Activated naive CD4-positive, alpha-beta T cell (primary cell): ENCODE measurements around the gene ANKRD40CL.
A peak's percentile ranks its signal among the peaks of the same experiment; 100 is the strongest.

Source experiments
- DNase-seq, 4 experiments: peaks; one replicate each; lab custom pipeline; 2025; lab: John Stamatoyannopoulos, UW

The ANKRD40CL gene

DNA sequence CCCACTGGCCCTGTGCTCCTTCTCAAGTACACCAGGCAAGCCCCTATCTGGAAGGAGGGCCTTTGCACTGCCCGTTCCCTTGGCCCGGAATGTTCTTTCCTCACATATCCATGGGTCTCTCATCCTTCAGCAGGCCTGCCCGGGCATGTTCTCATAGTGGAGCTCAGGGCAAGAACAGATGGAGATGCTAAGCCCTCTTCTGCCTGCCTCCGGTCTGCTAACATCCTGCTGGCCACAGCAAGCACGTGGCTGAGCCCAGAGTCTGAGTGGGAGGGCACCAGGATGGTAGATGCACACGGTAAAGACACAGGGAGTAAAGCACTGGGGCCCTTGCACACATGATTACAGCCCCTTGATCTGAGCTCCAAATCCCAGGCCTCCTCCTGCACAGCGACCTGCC, 19.8 kb upstream of the ANKRD40CL start:
- no peak for DNase-seq

DNA sequence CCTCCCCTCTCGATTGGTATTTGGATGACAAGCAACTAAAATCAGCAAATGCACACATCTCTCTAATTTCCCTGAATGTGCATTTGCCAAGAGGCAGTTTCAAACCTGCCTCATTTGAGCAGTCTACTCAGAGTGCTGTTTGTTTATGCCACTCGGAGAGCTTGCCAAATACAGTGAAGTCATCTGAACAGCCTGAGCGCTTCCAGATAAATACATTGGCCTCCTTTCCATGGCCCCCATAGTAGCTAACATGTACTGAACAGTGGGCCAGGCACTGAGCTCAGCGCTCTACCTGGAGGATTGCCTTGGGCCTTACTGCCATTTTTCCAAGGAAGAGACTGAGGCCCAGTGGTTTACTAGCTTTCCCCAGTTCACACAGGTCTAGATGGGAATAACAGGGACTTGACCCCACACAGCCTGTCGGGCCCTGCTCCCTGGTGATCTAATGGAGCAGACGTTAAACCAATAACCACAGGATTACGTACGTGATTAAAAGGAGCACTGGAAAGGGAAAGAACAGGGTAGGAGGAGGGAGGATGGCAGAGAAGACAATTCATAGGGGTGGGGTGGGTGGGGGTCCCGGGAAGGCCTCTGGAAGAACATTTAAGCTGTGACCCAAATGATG, 18.7 kb upstream of the ANKRD40CL start:
- DNase-seq: no peak

DNA sequence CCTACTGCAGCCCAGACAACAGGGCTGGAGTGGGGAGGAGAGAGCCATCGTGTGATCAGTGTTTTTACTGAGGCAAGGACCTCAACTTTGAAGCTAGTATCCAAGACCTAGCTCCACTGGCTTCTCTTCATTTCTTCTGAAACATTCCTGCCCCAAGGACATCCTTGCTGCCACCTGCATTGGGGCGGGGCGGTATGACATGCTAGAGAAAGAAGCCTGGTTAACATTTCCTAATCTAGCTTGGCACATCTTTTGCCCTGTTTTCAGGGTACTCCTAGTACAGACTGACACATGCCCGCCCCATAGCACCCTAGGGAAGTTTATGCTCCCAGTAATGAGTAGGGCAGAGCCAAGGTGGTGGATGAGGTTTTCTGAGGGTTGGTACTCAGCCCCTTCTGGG, 17.8 kb upstream of the ANKRD40CL start:
- DNase-seq: no peak

DNA sequence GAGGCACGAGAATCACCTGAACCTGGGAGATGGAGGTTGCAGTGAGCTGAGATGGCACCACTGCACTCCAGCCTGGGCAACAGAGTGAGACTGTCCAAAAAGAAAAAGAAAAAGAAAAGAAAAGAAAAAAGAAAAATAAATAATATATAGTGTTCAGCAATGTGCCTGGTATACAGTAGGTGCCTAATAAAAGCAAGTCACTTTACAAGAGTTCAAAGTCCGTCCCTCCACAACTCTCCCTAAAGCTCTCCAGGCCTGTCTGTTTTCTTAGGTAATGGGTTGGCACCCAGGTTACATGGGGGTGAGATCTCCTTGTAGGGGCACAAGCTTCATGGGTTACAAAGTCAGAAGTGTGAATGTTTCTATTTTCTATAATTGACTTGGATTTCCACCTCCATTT, 16.6 kb upstream of the ANKRD40CL start:
- no peak for DNase-seq

DNA sequence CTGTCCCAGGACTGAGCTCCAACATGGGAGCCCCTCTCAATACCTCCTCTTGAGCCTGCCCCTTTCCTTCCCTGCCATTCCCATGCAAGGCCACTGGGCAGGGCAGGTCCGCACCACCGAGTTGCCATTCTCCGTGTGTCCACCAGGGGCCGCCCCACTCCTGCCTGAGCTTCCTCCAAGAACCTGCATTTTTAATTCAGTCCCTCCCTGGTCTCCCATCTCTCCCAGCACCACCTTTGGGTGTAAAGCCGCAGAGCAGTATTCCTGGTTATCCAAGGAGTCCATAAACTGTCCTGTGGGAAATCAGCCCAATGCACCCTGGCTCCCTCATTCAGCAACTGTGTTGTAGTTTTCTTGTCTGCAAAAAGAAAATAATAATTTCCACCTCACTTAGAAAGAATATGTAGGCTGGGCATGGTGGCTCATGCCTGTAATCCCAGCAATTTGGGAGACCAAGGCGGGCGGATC, 15.9 kb upstream of the ANKRD40CL start:
- peak; percentile 33 to 70 (median 64) for DNase-seq

DNA sequence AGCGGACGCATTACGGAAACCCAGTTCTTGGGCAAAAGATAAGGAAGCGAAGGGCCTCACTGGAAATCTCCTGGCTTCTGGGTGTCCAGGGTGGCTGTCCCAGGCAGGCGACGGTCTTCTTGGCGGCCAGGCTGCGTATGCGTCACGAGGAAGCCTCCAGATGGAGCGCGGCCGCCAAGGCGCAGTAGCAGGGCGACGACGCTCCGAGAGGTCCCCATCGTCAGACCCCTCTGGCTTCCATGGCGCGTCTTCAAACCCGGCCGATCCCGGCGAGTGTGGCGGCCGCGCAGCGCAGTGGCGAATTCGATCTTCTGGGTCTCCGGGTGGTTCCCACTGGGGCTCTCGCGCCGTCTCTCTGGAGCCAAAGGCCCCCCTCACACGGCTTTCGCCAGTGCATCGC, 13.8 kb upstream of the ANKRD40CL start:
- DNase-seq: no peak

DNA sequence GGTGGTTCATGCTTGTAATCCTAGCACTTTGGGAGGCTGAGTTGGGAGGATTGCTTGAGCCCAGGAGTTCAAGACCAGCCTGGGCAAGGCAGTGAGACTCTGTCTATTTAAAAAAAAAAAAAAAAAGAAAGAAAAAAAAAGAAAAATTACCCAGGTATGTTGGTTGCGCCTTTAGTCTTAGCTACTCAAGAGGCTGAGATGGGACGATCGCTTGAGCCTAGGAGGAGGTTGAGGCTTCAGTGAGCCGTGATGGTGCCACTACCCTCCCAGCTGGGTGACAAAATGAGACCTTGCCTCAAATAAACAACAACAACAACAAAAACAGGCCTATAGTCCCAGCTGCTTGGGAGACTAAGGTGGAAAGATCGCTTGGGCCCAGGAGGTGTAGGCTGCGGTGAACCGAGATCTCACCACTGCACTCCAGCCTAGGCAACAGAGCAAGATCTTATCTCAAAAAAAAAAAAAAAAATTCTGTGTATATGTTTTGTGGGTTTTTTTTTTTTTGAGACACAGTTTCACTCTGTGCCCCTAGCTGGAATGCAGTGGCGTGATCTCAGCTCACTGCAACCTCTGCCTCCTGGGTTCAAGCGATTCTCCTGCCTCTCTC, 12.5 kb upstream of the ANKRD40CL start:
- DNase-seq: no peak

DNA sequence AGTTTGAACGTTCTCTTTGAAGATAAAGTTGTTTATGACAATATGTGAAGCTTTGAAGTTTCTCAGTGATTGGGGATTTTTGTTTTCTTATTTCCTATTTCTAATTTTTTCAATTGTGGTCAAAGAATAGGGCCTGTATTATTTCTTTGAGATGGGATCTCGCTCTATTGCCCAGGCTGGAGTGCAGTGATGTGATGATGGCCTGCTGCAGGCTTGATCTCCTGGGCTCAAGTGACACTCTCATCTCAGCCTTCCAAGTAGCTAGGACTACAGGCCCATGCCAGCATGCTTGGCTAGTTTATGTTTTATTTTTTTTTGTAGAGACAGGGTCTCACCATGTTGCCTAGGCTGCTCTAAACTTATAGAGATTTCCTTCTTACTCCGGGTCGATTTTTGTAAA, 11.7 kb upstream of the ANKRD40CL start:
- no peak for DNase-seq

DNA sequence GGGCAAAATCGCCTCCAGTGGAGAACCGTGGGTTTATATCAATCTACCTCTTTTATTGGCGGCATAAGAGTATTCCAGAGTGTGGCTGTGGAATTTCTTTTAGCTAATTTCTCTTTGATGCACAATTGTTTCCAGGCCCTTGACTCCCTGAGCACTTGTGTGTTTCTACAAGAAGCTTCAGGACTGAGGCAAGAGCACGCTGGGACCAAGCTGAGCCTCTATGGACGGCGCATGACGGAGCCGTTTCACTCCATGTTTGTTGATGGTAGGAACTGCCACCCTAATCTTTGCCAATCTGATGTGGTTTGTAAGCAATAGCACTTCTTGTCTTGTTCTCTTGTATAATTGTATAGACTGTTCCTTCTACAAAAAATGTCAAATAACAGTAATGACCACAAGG, 11.2 kb upstream of the ANKRD40CL start:
- no peak for DNase-seq

DNA sequence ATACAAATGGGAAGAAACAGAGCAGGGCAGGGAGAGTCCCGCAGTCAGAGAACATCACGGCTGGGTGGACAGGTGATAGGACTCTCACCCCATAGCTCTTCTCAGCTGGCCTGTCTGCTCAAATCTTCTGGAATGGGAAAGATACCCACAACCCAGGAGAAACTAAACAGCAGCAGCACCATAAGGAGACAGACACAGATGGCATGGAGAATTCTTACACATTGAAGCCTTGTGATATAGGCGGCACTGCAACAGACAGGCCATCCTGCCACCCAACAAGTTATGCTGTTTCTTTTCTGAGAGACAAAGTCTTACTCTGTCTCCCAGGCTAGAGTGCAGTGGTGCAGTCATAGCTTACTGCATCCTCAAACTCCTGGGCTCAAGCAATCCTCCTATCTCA, 8.6 kb upstream of the ANKRD40CL start:
- no peak for DNase-seq

DNA sequence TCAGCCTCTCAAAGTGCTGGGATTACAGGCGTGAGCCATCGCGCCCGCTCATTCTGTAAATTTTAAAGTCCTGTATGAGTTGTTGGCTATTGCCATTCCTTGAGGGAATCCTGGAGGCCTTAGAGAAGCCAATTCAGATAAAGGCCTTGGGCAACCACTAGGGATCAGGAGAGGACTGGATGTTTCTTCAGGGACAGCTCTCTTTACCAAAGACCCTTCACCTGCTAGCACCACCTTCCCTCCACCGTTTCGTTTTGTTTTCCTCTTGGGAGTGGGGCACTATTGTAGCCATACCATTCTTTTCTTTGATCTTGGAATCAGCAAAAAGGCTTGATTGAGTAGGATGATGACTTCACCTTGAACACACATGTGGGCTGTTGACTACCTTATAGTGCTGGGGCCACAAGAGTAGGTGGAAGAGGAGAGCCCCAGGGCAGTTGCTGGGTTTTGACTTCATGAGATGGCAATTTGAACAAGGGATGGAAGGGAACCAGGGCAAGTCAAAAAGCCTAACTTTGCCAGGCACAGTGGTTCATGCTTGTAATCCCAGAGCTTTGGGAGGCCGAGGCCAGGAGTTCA, 7.0 kb upstream of the ANKRD40CL start:
- DNase-seq: no peak

DNA sequence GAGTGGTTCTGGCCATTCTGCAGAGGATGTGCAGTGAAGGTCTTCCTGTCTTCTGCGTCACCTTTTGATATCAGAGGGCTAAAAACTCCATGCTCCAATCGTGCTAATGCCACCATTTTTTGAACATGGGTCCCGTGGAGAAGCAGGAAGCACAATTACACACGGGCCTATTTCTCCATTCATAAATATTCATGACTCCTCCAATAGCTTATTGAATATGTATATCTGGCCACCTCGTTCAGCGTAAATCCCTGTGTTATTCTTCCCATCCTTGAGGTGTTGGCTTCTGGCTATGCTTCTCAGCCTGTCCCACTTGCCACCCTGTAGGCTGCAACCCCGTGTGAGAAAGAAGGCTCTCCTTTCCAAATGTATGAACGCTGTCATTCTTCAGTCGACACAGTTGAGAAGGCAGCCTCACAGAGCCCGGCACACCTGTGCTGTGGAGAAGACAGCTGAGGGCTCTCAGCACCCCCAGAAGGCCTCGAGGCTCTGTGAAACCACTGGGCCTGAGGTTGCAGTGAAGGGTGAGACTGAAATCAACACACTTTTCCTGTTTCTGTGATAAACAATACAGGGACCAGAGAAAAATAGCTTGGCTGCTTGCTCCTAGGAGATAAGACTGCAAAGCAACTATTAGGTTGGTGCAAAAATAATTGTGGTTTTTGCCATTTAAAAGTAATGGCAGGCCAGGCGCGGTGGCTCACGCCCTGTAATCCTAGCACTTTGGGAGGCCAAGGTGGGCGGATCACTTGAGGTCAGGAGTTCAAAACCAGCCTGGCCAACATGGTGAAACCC, 4.9 kb upstream of the ANKRD40CL start:
- DNase-seq: no peak

DNA sequence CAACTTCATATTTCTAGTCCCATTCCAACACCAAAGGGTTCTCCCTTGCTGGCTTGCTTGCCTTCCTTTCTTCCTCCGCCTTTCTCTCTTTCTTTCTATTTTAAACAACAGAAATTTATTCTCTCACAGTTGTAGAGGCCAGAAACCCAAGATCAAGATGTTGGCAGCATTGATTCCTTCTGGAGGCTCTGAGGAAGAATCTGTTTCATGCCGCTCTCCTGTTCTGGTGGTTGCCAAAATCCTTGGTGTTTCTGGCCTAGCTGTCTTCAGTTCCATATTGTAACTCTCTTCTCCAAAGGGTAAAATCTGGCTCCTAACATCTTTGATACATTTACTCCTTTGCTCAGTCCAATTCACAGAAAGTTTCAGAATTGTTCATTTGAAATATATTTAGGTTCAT, 3.0 kb upstream of the ANKRD40CL start:
- no peak for DNase-seq

DNA sequence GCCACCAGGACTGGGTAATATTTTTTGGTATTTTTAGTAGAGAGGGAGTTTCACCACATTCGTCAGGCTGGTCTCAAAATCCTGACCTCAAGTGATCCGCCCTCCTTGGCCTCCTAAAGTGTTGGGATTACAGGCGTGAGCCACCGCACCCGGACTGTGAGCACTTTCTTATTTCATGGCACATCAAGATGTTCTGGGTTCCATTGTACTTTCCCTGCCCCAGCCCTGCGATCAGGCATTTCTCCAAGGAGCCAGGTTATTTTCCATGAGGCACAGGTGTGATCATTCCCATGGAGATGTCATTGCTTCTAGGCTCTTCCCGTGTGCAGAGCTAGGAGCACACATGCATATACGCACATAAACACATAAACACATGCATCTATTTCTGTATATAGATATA, 2.6 kb upstream of the ANKRD40CL start:
- DNase-seq: no peak

DNA sequence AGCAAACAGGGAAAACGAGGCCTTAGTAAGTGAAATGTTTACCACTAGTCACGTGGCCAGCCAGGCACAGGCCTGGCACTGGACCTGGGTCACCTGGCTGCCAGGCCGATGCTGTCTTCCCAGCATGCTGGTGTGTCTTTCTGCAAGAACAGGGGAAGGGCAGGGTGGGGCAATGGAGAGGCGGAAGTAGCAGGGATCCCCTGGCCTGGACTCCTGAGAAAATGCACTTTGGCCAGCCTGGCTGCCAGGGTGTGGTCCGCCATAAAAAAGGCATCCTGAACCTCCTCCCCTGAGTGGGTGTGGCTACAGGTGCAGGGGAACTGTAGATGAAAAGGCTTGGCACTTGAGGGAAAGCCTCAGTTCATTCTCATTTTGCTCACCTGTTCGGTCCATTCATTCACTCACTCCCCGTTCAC, 1.0 kb upstream of the ANKRD40CL start:
- DNase-seq: no peak

DNA sequence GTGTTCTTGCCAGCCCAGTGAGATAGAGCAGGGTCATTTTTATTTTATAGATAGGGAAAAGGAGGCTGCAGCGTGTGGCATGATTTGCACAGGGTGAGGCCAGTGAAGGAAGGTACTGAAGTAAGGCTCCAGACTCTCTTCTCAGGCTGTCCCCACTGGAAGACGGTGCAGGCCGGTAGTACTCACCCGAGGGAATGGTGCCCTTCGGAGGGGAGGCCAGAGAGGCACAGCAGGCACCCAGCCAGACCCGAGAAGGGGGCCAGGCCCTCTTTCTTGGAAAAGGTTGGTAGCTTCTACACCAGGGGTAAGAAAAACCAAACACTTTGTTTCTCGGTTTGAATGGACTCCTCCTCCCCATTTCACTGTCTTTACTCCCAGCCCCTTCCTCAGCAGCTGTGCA, 288 bp downstream of the ANKRD40CL start:
- no peak for DNase-seq

DNA sequence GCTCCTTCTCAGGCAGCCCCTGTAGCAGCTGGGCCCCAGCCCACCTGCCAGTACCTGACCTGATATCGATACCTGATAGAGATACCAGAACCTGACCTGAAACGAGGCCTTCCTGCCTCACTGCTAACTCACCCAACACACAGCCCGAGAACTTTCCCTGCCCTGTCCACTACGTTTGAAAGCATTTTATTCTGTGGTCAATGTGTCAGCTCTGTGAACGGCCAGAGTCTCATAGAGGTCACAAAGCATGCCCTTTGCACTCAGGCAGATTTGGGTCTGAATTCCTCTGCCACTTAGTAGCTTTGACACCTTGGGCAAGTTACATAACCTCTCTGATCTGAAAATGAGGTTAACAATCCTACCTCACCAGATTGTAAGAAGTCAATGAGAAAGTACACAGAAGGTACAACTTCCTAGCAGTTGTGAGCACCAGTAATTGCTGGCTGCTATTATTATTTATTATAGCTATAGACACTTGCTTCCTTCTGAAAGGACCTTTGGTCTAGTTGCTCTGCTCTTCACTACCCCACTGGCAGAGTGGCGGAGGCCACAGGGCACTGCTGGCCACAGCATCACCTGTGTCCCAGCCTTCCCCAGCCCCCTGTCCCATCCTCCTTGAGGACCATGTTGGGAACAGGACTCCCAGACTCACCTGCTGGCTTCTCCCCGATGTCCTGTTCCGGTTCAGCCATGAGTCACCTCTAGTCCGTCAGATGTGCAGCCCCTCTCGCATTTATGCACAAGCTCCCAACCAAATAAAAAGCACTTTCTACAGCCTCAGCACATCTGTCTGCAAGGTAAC, 895 bp downstream of the ANKRD40CL start:
- no peak for DNase-seq

DNA sequence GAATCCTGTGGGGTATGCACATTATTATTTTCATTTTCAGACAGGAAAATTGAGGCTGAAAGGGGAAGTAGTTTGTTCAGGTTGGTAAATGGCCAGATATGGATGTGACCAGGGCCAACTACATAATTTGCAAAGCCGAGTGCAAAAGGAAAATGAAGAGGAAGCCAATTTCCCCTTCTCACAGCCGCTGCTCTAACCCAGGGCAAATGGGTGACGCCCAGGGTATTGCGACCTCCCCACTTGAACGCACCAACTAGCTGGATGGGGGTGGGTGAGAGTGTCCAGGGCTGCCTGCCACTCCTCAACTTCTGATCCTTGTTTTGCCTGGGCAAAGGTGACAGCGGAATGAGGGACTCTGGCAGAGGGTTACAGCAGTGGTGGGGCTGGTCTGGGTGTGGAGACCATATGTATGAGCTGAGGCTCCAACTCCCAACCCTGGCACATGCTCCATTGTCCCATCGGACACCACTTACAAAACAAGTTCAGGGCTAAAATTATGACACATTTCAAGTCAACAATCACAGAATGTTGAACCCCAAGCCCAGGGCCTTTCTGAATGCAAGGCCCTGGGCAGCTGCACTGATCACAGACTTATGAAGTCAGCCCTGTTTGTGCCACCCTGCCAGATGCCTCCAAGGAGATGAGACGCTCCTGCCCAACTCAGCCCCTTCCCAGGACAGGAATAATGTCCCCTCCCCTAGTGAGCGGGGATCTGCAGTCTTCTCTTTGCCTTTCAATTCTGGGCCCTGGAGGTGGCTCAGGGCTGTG, 1.7 kb downstream of the ANKRD40CL start:
- no peak for DNase-seq

DNA sequence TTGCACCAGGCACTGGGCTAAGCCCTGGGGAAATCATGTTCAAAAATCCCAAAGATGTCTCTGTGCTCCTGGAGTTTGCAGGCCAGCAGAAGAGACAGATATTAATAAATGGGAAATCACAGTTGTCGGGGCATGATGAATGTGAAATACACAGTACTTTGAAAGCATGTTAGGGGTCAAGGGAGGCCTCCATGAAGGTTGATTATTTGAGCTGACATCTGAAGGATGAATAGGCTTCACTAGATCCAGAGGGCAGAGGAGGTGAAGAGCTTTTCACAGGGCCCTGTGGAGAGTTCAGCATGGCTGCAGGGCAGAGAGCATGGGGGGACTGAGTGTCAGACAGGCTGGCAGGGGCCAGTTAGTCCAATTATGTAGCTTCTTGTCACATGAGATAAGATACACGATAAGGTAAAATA, 2.6 kb downstream of the ANKRD40CL start:
- DNase-seq: no peak

DNA sequence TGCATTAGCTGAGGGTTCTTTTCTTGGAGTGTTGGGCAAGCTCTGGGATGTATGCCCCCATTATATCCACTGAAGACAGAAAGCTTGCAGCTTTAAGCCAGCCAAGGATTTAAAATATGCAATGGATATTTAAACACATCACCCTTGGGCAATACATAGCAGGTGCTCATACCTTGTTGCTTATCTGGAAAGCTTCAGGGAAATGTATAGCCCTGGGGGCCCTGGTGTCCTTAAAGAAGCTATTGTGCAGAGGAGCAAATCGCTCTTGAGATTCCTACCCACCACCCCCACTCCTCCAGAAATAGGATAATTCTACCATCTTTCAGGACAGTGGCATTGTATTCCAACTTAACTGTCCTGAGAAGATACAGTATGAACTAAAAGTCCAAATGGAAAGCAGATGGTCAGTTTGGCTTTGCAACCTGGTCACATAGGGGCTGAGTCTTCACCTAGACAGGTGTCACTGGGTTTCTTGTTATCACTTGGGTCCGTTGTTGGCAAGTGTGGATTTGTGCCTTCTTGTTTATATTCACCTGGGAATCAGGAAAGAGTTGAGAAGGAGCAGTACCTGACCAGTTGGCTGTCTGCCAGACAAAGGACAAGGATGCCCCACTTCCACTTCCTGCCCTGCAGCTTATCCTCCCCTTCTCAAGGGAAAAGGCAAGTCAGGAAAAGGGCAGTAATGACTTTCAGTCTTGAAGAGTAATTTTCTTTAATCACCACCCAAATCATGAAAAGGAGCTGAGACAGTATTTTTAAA, 3.4 kb downstream of the ANKRD40CL start:
- DNase-seq: no peak

DNA sequence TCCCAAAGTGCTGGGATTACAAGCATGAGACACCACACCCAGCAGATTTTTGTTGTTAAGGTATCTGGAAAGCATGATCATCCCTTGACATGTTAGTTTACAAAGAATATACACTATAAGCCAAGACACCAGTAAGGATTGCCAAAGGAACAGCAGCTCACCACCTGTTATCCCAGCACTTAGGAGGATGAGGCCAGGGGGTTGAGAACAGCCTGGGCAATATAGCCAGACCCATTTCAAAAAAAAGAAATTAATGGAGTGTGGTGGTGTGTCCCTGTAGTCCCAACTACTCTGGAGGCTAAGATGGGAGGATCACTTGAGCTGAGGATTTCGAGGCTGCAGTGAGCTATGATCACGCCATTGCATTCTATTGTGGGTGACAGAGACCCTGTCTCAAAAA, 5.1 kb downstream of the ANKRD40CL start:
- DNase-seq: no peak
